Epithelial cell of proximal tubule (primary cell): Measurements from ENCODE around the gene CLIP1. TPM values are rescaled to one million over a fixed set of nuclear protein-coding genes. Genes with fewer than 3 reads are reported as not detected.
"Not testable (repeated sequence)": the region's sequence is repeated elsewhere in the genome, so short reads cannot be mapped to it uniquely, and the experiment has no call there.

ENCODE experiments used
- DNase-seq: peaks from one replicate; pipeline ENCODE4 v3.0.0-alpha.2; 2011; ENCODE audit warnings: low read depth
- H3K4me3 ChIP-seq: 2 replicates; pipeline ENCODE4 v1.5.1; 2011; ENCODE audit warnings: low read depth, mild to moderate bottlenecking, low read length
- CTCF ChIP-seq: conservative IDR thresholded peaks from 2 replicates; pipeline ENCODE4 v1.5.1; 2012; ENCODE audit warnings: low read depth, mild to moderate bottlenecking, low read length
- total RNA-seq: library from RNA; depleted of rRNA; stranded (reverse); fragments of >200 nt; gene quantifications from 2 replicates; pipeline ENCODE4 v1.2.3, GENCODE V29; 2015

The CLIP1 gene
- total RNA-seq, 1 donor from 2014 or later: 49.6 TPM

GRCh38 chr12:122276242-122276641 is 146.2 kb downstream of the CLIP1 start:
- H3K4me3 ChIP-seq: no peak overlapping the region
- DNase-seq: no peak
- no peak for TF ChIP-seq CTCF

- no peak overlapping the region for H3K4me3 ChIP-seq
- no peak for DNase-seq
- TF ChIP-seq CTCF: no peak
These were observed 147.0 kb downstream of the CLIP1 start for GRCh38 chr12:122275459-122275858.

GRCh38 chr12:122266230-122266901 is 156.1 kb downstream of the CLIP1 start, which contains the start of gene VPS33A:
Gene VPS33A (minus strand): TSS chr12:122266494. CDS start chr12:122266408, 86 bp downstream.
- H3K4me3 ChIP-seq: peak within 1 kb of the TSS; percentile 98
- no peak for TF ChIP-seq CTCF
- DNase-seq: peak; percentile 73

- no peak for TF ChIP-seq CTCF
- no peak for DNase-seq
- peak overlapping the region; percentile 98 for H3K4me3 ChIP-seq
These were observed 156.6 kb downstream of the CLIP1 start for GRCh38 chr12:122265886-122266229.

GRCh38 chr12:122265476-122265875 is 157.0 kb downstream of the CLIP1 start:
- no peak for TF ChIP-seq CTCF
- no peak for DNase-seq
- H3K4me3 ChIP-seq: peak overlapping the region; percentile 98

- not testable (repeated sequence) for DNase-seq, H3K4me3 ChIP-seq
These were observed 161.7 kb downstream of the CLIP1 start for GRCh38 chr12:122260735-122261134.

GRCh38 chr12:122258939-122259338 is 163.5 kb downstream of the CLIP1 start:
- not testable (repeated sequence) for DNase-seq

GRCh38 chr12:122258462-122258861 is 164.0 kb downstream of the CLIP1 start:
- DNase-seq: not testable (repeated sequence)

More at GRCh38 chr12:122258939-122259338, 163.5 kb downstream of the CLIP1 start:
- not testable (repeated sequence) for H3K4me3 ChIP-seq

More at GRCh38 chr12:122258462-122258861, 164.0 kb downstream of the CLIP1 start:
- H3K4me3 ChIP-seq: not testable (repeated sequence)
